HG02623 (cell line): ENCODE data around the gene ZNF778.

Experiments used
- ATAC-seq: cut with Tn5 transposase; IDR thresholded peaks from one replicate; pipeline ENCODE4 v1.9.1; 2021; ENCODE audit warnings: moderate library complexity; ENCODE audit not compliant: unreplicated experiment

ZNF778 gene

DNA sequence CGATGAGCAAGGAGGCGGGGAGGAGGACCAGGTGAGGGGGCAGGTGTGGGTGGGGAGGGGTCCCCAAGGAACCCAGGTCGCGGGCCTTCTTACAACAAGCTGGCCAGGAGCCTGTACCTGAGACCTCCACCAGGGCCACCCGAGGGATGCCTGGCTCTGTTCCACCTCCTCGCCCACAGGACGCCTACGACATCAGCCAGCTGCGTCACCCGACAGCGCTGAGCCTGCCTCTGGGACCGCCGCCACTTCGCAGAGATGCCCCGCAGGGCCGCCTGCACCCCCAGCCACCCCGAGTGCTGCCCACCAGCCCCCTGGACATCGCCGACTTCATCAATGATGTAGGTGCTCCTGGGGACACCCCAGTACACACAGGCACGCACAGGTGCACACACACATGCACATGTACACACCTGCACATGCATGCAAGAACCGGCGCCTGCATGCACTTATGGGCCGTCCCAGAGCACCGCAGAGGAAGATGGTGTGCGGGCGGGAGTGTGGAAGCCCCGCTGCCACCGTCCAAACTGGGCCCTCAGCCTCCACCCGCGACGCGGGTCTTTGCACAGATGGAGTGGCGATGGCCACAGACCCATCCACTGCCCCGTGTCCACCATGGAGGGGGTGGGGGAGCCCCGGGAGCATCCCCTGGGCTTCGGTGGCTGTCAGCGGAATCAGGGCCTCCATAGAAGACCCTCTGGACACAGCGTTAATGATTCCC is 23.8 kb upstream of the ZNF778 start:
- ATAC-seq = no peak

DNA sequence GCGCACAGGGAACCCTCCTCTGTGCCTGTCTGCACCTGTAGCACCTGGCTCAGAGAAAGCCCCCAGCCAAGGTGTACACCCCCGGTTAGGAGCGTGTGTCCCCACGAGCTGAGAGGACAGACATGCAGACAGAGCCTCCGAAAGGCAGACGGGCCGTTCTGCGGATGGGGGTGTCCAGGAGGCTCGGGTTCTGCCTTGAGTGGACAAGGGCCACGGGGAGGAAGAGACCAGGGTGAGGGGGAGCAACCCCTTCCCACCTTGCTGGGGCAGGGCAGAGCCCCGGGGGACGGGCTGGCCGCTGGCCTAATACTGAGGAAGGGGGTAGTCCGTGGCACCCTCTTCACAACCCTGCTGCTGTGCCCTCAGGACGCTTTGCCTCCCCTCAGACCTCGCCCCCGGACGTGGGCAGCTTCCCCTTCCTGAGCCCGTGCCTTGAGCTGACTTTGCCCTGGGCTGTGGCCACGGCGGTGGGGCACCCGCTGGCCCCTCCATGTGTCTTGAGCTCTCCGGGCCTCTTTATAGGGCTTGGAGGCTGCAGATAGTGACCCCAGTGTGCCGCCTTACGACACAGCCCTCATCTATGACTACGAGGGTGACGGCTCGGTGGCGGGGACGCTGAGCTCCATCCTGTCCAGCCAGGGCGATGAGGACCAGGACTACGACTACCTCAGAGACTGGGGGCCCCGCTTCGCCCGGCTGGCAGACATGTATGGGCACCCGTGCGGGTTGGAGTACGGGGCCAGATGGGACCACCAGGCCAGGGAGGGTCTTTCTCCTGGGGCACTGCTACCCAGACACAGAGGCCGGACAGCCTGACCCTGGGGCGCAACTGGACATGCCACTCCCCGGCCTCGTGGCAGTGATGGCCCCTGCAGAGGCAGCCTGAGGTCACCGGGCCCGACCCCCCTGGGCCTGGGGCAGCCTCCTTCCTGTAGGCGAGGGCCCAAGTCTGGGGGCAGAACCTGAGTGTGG is 22.9 kb upstream of the ZNF778 start:
- ATAC-seq = no peak

DNA sequence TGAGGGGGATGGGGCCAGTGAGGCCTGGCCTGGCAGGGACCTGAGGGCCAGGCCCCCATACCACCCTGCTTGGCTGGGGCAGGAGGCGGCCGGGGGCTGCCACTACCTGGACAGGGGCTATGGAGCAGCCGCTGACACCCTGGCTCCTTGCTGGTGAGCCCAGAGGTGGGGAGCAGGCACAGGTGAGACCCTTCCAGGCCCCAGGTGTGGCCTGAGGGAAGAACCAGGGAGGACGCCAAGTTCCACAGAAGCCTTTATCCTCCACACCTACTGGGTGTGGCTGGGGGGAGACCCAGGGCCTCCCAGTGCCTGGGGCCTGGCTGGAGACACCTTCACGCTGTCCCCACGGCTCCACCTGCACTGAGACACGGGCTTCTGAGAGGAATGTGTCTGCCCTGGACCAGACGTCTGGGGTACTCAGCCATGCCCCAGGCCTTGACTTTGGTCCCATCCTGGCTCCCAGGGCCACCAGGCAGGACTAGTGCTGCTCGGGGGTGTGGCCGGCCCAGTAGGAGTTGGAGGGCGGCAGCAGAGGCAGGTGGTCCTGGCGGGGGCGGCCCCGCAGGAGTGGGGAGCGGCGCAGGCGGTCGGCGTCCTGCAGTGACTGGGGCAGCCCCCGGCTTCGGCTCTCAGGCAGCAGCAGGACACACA is 21.9 kb upstream of the ZNF778 start:
- no peak for ATAC-seq

DNA sequence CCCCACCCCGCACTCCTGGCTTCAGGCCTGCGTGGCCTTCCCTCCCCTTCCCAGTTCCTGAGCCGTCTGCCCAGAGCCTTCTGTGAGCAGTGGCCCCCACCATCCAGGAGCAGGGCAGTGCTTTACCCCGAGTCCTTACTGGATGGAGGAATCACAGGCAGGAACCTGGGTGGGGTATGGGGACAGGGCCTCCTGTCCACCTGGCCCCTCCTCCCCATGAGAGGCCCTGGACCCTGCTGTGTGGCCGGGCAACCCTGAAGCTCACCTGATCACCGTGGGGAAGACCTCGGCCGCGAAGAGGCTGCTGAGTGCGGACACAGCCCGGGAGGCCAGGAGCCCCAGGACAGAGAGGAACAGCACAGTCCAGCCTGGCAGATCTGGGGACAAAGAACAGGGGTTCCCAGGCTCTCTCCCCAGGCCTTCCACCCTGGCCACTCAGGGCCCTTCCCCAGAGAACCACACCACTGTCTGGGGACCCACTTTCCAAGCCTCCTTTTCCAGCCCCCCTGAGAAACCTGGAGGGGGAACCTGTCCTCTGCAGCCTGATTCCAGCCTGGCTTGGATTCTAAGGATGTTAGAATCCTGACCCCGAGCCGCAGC is 20.4 kb upstream of the ZNF778 start:
- ATAC-seq = no peak

DNA sequence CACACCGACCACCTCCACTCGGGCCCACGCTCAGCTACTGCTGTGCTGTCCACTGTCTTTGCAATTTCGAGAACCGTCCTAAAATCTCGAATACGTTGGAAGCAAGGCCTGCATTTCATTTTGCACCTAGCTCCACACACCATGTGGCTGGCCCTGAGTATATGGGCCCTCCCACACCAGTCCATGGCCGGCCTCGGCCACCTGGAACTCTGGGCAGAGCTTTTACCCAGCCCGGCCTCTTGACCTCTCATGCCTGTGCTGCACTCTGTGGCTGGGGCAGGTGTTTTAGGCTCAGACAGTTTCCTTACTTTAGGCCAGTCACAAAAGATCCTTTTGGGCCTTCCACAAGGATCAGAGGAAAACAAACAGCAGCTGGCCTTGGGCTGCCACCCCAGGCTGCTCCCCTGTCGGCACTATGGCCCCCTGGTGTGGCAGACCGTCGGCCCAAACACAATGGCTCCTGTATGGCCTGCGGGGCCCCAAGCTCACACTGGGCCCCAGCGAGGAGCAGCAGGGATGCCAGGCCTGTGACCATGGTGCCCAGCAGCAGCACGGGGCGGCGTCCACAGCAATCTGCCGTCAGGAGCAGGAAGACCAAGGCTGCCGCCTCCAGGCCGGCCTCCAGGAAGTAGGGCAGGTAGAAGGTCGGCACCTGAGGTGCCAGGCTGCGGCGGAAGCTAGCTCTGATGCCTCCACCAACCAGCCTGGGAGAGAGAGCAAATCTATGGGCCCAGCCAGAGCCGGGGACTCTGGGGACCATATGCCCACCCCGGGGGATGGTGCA is 19.7 kb upstream of the ZNF778 start:
- no peak for ATAC-seq

DNA sequence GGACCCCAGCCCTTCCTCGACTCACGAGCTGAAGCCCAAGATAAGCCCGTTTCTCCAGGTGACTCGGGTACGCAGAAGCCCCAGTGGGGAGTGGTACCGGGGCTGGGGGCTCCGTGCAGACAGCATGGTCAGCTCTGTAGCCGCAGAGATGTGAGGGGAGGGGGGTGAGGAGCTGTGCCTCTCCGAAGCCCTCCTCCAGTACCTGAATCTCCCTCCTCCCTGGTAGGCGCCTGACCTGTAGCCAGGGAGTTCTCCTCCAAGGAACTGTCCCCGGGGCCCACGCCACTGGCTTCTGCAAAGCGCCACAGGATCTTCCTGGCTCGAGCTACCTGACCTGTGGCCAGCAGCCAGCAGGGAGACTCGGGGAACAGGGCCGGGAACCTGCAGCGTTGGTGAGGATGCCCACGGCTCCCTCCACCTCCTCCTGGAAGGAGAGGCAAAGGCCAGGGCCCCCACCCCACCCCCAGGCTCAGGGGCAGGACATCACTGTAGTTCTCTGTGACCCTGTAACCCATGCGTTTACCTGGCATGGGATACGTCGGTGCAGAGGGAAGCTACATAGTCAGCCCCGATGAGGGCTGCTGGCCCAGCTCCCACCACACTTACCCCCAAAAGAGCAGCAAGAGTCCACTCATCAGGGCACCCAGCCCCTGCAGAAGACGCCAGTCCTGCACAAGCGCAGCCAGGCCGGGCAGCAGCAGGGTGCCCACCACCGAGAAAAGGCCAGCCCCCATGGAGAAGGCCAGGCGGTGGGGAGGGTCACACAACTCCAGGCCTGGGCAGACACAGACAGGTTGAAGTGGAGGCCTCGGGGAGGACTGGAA is 18.9 kb upstream of the ZNF778 start:
- ATAC-seq = no peak

DNA sequence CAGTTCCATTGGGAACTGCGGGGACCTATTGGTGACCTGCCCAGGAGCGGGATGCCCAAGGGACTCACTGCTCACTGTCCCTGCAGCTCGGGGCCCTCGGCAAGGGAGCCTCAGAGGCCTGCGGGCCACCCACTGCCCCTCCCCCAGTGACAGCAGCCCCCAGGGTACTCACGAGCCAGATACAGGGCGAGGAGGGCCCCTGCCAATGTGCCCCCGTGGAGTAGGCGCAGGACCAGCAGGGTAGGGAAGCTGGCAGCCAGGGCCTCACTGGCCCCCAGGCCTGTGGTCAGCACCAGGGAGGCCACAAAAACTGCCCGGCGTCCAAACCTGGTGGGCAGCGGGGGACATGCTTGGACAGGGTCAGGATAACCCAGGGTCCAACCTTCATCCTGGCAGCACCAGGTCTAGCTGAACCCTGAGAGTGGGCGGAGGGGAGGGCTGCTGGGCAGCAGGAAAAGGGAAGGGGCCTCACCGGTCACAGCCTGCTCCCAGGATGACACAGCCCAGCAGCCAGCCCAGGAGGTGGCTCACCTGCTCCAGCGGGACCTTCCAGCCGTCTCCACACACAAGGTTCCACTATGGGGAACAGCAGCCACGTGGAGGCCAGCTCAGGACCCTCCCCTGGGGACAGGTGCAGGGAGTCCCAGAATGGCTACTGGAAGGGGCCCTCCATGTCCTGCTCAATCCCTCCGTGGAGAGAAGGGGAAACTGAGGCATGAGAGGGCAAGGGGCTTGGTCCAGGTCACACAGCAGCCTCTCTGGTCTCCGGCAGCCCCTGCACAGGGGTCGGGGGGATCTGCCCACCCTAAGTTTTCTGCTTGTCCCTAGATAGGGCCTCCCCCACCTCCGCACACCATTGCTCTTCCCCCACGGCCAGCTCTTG is 18.0 kb upstream of the ZNF778 start:
- no peak for ATAC-seq

DNA sequence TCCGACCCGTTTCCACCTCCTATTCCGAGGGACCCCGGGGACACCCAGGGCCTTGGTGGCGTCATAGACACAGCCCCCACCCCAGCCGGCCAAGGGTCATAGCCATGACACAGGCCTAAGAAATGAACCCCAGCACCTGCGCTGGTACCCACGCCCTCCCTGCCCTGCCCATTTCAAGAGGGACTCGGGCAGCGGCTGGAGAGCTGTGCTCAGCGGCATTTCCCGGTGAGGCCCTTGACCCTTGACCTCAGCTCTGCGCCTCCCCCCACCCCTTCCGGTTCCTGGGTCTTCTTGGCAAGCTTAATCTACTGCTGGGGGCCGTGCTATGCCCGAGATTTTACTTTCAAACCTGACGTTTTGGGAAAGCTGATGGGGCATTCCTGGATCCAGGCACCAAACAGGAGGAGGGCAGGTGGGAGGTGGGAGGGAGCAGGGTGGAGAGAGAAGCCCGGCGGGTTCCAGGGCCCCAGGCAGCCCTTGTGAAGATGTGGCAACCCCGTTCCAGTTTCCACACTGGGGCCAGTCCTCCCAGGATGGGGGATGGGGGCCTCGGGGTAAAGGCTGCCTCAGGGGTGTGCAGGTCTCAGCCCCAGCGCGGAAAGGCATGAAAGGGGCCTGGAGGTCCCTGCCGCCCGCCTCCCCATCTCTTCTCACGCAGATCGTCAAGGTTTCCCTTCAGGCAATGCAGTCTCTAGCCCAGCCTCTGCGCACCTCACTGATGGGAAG is 17.2 kb upstream of the ZNF778 start, which contains the start of gene SLC22A31:
Gene SLC22A31, minus strand, starts transcription at position 414 of the 726 bp plus-strand sequence. Its CDS starts 36 bp downstream, at position 378.
- ATAC-seq = no peak

DNA sequence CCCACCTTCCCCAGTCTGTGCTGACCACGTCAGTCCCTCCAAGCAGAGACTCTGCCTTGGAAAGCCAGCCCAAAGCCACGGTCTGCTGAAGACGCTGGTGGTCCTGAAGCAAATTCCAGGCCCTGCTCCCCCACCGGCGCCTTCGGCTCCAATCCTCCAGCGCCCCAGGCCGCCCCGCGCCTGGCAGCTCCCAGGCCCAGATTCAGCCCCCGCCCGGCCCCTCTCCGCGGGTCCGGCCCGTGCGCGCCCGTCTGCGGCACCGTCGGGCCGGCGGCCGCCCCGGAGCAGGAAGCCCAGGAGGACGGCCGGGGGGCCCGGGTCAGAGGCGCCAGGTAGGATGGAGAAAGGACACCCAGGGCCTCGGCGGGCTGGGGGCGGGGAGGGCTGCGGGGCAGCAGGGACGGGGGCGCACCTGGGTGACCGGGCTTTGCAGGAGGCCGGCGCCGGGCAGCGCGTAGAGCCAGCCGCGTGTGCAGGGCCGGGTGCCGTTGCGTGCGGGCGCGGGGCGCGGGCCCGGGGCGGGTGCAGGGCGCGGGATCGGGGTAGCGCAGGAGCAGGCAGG is 16.6 kb upstream of the ZNF778 start:
- ATAC-seq = no peak

DNA sequence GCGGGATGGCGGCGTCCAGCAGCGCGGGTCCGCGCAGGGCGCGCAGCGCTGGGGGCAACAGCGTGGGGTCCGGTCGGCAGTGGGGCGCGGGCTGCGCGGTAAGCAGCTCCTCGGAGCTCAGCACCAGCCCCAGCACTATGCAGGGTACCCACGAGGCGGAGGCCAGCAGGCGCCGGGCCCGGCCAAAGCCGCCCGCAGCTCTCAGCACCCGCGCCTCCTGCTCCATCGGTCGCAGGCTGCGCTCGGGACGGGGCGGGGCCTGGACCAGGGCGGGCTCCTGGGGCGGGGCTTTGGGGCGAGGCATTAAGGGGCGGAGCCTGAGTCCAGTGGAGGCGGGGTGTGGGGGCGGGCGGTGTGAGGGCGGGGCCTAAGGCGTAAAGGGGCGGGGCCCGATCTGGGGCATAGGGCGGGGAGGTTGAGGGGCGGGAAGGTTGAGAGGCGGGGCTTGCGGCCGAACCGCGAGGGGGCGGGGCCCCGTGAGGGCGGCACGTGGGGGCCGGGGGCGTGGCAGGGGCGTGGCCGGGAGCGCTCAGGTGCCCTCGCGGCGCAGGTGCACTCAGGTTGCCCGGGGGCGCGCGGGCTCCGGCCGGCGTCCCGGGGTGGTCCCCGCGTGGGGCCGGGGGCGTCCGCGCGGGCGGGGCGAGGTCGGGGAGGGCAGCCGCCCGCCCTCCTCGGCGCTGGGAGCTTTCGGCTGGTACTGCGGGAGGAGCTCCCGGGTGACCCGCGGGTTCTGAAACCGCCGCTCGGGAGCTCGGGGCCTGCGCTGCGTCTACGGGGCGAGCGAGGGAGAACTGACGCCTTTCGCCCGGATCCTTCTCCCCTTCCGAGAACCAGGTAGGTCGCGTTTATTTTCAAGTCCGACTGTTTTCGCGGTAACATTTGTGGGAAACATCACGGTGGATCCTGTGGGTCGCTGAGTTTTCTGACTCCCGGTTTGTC is 15.8 kb upstream of the ZNF778 start:
- ATAC-seq = no peak

DNA sequence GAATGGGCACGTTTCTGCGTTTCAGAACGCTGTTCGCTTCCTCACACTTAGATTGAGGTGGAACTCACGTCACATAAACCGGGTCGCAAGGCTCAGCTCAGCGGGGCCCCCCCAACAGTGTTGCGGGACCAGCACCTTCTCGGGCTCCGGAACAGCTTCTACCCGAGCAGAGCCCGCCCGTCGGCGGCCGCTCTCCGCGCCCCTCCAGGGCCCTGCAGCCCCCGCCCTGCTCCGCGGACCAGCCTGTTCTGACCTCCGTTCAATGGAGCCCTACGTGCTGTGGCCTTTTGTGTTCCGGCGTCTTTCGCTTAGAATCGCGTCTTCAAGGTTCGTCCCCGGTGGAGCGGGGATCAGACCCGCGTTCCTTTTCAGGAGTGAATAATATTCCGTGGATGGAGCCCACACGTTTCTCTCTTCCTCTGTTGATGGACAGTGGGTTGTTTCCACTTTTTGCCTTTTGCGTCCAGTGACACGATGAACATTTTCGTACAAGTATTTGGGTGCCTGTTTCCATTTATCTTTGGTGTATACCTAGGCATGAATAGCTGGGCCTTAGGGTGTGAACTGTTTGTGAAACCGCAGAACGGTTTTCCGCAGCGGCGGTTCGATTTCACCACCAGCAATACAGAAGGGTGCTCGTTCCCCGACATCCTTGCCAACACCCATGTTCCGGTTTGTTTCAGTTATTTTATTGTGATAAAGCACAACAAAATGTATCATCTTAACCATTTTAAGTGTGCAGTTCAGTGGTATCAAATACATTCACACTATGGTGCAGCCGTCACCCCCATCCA is 14.9 kb upstream of the ZNF778 start:
- no peak for ATAC-seq

DNA sequence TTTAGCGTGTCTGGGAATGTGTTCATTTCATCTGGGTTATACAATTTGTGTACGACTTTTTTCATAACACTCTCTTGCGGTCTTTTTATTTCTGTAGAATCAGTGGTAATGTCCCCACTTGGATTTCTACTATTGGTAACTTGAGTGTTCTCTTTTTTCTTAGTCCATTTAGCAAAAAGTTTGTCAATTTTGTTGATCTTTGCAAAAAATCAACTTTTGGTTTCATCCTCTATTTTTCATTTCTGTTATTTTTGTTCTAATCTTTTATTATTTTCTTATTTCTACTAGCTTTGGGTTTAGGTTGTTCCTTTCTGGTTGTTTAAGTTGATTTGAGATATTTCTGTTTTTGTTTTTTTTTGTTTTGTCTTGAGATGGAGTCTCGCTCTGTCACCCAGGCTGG is 9.5 kb upstream of the ZNF778 start:
- ATAC-seq = no peak

DNA sequence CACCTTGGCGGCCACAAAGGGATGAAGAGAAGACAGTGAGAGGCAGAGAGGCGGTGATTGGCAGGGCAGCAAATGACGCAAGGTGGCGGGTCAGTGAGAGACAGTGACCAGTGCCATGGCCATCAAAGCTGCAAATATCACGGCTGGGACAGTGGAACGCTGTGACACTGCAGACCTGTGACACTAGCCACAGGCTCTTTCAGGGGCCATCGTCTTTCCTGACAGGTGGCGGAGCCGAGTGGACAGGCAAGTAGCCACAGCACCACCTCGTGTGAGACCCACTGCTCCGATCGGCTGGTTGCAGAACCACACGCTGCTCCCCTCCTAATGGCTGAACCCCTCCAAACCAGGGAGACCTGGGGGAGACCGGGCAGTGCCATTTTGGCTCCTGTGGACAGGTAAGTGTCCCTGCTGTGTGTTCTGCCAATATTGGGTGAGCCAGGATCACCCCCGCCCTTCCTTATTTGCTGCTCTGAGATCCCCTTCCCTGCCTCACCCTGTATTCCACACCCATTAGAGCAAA is 7.9 kb upstream of the ZNF778 start:
- ATAC-seq = no peak

DNA sequence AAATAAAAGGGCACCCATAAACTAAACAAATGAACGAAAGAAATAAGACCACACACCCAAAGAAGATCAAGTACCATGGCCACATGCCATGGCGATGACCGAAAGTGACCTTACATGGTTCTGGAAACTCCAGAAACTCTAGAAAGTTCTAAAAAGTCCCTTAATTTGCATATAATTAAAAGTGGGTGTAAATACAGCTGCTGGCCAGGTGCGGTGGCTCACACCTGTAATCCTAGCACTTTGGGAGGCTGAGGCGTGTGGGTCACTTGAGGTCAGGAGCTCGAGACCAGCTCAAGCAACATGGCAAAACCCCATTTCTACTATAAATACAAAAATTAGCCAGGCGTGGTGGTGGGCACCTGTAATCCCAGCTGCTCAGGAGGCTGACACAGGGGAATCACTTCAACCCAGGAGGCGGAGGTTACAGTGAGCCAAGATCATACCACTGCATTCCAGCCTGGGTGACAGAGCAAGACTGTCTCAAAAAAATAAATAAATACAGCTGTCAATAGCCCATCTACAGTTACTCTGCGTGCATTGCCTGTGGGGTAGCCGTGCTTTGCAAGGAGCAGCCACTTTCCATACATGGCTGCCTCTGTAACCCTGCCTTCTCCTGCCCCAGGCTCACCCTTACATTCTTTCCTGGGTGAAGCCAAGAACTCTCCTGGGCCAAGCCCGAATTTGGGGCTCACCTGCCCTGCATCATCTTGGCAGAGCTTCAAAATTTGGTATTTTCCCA is 7.2 kb upstream of the ZNF778 start:
- no peak for ATAC-seq
